Colonic mucosa (tissue), 4 donors: ENCODE data around the gene KRTAP9-6. TPM values are rescaled to one million over a fixed set of nuclear protein-coding genes. Genes with fewer than 3 reads are reported as not detected.
"Not testable (repeated sequence)": the region's sequence is repeated elsewhere in the genome, so short reads cannot be mapped to it uniquely, and the experiment has no call there.

Experiments used
- DNase-seq: peaks from one replicate; pipeline ENCODE4 v3.0.0-alpha.2; 2020
- H3K27ac ChIP-seq: fragments of 200-600 bp; one replicate; pipeline ENCODE4 v1.8.0; 2021
- H3K27me3 ChIP-seq: fragments of 200-600 bp; one replicate; pipeline ENCODE4 v1.8.0; 2021
- H3K36me3 ChIP-seq: fragments of 200-600 bp; one replicate; pipeline ENCODE4 v1.8.0; 2021
- H3K4me1 ChIP-seq: fragments of 200-600 bp; one replicate; pipeline ENCODE4 v1.8.0; 2021; ENCODE audit warnings: mild to moderate bottlenecking
- H3K4me3 ChIP-seq: fragments of 200-600 bp; one replicate; pipeline ENCODE4 v1.8.0; 2021
- H3K9ac ChIP-seq, 2 donors: one replicate each; pipeline ENCODE4 v1.7.0; 2013; ENCODE audit warnings: control low read depth in 2 of 2, low read depth in 2 of 2, low read length in 2 of 2
- H3K9me3 ChIP-seq: fragments of 200-600 bp; one replicate; pipeline ENCODE4 v1.8.0; 2021
- CTCF ChIP-seq: fragments of 200-600 bp; IDR thresholded peaks from one replicate; pipeline ENCODE4 v1.8.0; 2022; ENCODE audit warnings: antibody characterized with exemption, mild to moderate bottlenecking
- intact Hi-C: fragments of 100-400 bp; cut with DNase I; formaldehyde crosslinking; loops from one replicate; pipeline ENCODE4 v1.14.1; 2022
- total RNA-seq, 2 donors: library from RNA; stranded (reverse); fragmentation: NEBNext Ultra II Directional in 1 of 2; extraction: Animal tissue kit (Norgen Biotek cat#: 25700) in 1 of 2; gene quantifications; one replicate each; pipeline ENCODE4 v1.2.1, GENCODE V29; 2021
- donor health status: healthy.
- donor health status: DM: no; HTN: no; CAD: no.
- donor health status: DM: no; HTN: no; CAD: no.

Gene KRTAP9-6
- total RNA-seq = not detected

- no peak within 1 kb of the TSS for H3K4me3 ChIP-seq
- no peak for TF ChIP-seq CTCF
- no peak within 1 kb of the TSS for H3K27ac ChIP-seq
- H3K4me1 ChIP-seq = no peaks in the 10 kb centered on the region
- no peaks in the 10 kb centered on the region for H3K27me3 ChIP-seq
- H3K9ac ChIP-seq = no peak within 1 kb of the TSS
- H3K36me3 ChIP-seq = no peaks in the 10 kb centered on the region
- intact Hi-C loops = loop anchor here (2.0 kb wide), 1 partner anchor 14 kb away; no protein-coding TSS in a partner anchor
- no peaks in the 10 kb centered on the region for H3K9me3 ChIP-seq
- no peak for DNase-seq
Measured at GRCh38 chr17:41265078-41265477, at the start of gene KRTAP9-6. Gene KRTAP9-6, plus strand, starts transcription at chr17:41265378. Its CDS starts 0 bp downstream, at chr17:41265378.

GRCh38 chr17:41215681-41216080, 49.5 kb upstream of the KRTAP9-6 start:
- no peaks in the 10 kb centered on the region for H3K9me3 ChIP-seq
- H3K27ac ChIP-seq = no peak overlapping the region
- H3K9ac ChIP-seq = no peak overlapping the region
- no peak overlapping the region for H3K4me3 ChIP-seq
- no peak for DNase-seq
- H3K27me3 ChIP-seq = no peaks in the 10 kb centered on the region
- TF ChIP-seq CTCF = no peak
- H3K4me1 ChIP-seq = no peaks in the 10 kb centered on the region
- H3K36me3 ChIP-seq = no peaks in the 10 kb centered on the region
- intact Hi-C loops = no loop called here

- Histone ChIP-seq H3K27me3 (no peaks in the 10 kb centered on the region), H3K4me1 (no peaks in the 10 kb centered on the region), H3K9me3 (no peaks in the 10 kb centered on the region), H3K27ac (no peak overlapping the region), H3K9ac (no peak overlapping the region), H3K36me3 (no peaks in the 10 kb centered on the region), H3K4me3 (no peak overlapping the region)
- no peak for DNase-seq
- no peak for TF ChIP-seq CTCF
- intact Hi-C loops = no loop called here
Measured at GRCh38 chr17:41223821-41224220, 41.4 kb upstream of the KRTAP9-6 start.

GRCh38 chr17:41226051-41226450, 39.1 kb upstream of the KRTAP9-6 start:
- Histone ChIP-seq H3K27me3 (no peaks in the 10 kb centered on the region), H3K9me3 (no peaks in the 10 kb centered on the region), H3K4me1 (no peaks in the 10 kb centered on the region), H3K9ac (no peak overlapping the region), H3K27ac (no peak overlapping the region), H3K4me3 (no peak overlapping the region), H3K36me3 (no peaks in the 10 kb centered on the region)
- DNase-seq = no peak
- intact Hi-C loops = no loop called here
- no peak for TF ChIP-seq CTCF

- DNase-seq, H3K27me3 ChIP-seq, H3K27ac ChIP-seq, H3K36me3 ChIP-seq, intact Hi-C loops, H3K4me1 ChIP-seq, H3K9me3 ChIP-seq, H3K9ac ChIP-seq, H3K4me3 ChIP-seq: not testable (repeated sequence)
Measured at GRCh38 chr17:41226598-41227095, 38.5 kb upstream of the KRTAP9-6 start, which contains the start of gene KRTAP9-2. Gene KRTAP9-2, plus strand, starts transcription at chr17:41226648. Its CDS starts 7 bp downstream, at chr17:41226655.

GRCh38 chr17:41230094-41230493, 35.1 kb upstream of the KRTAP9-6 start:
- no peak for DNase-seq
- no peak for TF ChIP-seq CTCF
- H3K27ac ChIP-seq = no peak overlapping the region
- no peak overlapping the region for H3K9ac ChIP-seq
- intact Hi-C loops = no loop called here
- no peaks in the 10 kb centered on the region for H3K36me3 ChIP-seq
- no peaks in the 10 kb centered on the region for H3K9me3 ChIP-seq
- no peak overlapping the region for H3K4me3 ChIP-seq
- H3K4me1 ChIP-seq = no peaks in the 10 kb centered on the region
- H3K27me3 ChIP-seq = no peaks in the 10 kb centered on the region
